ENCODE results near the gene CFHR3.
"Not testable (repeated sequence)": the region's sequence is repeated elsewhere in the genome, so short reads cannot be mapped to it uniquely, and the experiment has no call there.

Gene CFHR3

DNA sequence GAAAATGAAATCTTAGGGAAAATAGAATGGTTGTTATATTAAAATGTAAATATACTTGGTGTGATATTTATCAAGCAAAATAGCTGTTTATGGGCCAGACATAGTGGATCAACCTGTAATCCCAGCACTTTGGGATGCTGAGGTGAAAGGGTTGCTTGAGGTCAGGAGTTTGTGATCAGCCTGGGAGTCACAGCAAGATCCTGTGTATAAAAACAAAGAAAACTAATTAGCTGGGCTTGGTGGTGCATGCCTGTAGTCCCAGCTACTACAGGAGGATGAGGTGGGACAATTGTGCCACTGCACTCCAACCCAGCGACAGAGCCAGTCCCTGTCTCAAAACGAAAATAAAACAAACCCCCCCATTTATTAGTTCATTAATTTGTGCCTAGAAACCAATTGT lies 23.3 kb downstream of the CFHR3 start:
- TF ChIP-seq, protein P1, sequence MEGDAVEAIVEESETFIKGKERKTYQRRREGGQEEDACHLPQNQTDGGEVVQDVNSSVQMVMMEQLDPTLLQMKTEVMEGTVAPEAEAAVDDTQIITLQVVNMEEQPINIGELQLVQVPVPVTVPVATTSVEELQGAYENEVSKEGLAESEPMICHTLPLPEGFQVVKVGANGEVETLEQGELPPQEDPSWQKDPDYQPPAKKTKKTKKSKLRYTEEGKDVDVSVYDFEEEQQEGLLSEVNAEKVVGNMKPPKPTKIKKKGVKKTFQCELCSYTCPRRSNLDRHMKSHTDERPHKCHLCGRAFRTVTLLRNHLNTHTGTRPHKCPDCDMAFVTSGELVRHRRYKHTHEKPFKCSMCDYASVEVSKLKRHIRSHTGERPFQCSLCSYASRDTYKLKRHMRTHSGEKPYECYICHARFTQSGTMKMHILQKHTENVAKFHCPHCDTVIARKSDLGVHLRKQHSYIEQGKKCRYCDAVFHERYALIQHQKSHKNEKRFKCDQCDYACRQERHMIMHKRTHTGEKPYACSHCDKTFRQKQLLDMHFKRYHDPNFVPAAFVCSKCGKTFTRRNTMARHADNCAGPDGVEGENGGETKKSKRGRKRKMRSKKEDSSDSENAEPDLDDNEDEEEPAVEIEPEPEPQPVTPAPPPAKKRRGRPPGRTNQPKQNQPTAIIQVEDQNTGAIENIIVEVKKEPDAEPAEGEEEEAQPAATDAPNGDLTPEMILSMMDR (IDR thresholded peaks at IDR 0.05; ENCODE audit: low read depth, low read length) = no peak
- Histone ChIP-seq H3K4me3 (ENCODE audit: low read depth, low read length) (no peak overlapping the region), H3K36me3 (no peaks in the 10 kb centered on the region), H3K27me3 (no peaks in the 10 kb centered on the region), H3K9me3 (no peaks in the 10 kb centered on the region), H3K4me1 (no peaks in the 10 kb centered on the region)
- no peak for DNase-seq

DNA sequence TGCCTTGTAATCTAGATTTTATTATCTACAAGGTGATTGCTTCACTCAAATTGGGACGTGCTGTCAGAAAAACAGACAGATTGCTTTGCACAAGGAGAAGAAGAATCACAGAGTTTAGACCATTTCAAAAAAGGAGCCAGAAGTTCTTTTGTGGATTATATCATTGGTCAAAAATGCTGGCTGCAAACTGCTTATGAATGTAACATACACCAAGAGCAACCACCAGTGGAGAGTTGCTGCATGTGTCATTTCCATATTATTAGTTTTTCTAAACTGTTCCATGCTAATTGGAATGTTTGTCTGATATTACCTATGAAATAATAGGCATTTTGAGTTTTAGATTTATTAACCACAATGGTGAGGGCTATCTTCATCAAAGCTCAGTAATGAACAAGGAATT lies 27.3 kb downstream of the CFHR3 start:
- not testable (repeated sequence) for H3K9me3 ChIP-seq; H3K4me1 ChIP-seq; H3K4me3 ChIP-seq (ENCODE audit: low read depth, low read length); H3K27me3 ChIP-seq; H3K36me3 ChIP-seq; DNase-seq

DNA sequence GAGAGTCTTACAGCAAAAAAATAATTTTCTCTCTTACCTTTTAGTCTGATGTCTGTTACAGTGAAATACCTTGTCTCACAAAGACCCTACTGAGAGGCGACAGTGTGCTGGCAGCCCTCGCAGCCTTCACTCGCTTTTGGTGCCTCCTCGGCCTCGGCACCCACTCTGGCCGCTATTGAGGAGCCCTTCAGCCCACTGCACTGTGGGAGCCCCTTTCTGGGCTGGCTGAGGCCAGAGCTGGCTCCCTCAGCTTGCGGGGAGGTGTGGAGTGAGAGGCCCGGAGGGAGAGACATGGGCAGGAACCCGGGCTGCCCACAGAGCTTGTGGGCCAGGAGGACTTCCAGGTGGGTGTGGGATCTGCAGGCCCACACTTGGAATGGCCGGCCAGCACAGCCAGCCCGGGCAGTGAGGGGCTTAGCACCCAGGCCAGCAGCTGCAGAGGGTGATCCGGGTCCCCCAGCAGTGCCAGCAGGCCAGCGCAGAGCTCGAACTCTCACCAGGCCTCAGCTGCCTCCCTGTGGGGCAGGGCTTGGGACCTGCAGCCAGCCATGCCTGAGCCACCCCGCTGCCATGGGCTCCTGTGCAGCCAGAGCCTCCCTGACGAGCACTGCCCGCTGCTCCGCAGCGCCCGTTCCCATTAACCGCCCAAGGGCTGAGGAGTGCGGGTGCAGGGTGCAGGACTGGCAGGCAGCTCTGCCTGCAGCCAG lies 34.0 kb downstream of the CFHR3 start:
- no peaks in the 10 kb centered on the region for H3K9me3 ChIP-seq
- no peaks in the 10 kb centered on the region for H3K27me3 ChIP-seq
- DNase-seq = no peak
- TF ChIP-seq, protein P1 (IDR thresholded peaks at IDR 0.05; ENCODE audit: low read depth, low read length) = no peak
- no peaks in the 10 kb centered on the region for H3K4me1 ChIP-seq
- H3K4me3 ChIP-seq (ENCODE audit: low read depth, low read length) = no peak overlapping the region
- H3K36me3 ChIP-seq = no peaks in the 10 kb centered on the region

DNA sequence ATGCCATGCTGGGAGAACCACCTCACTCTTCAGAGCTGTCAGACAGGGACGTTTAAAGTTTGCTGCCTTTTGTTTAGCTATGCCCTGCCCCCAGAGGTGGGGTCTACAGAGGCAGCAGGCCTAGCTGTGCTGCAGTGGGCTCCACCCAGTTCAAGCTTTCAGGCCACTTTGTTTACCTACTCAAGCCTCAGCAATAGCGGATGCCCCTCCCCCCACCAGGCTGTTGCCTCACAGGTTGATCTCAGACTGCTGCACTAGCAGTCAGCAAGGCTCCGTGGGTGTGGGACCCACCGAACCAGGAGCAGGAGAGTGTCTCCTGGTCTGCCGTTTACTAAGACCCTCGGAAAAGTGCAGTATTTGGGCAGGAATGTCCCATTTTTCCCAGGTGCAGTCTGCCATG lies 42.8 kb downstream of the CFHR3 start:
- H3K9me3 ChIP-seq; DNase-seq; H3K36me3 ChIP-seq; H3K27me3 ChIP-seq; H3K4me1 ChIP-seq; H3K4me3 ChIP-seq (ENCODE audit: low read depth, low read length): not testable (repeated sequence)

DNA sequence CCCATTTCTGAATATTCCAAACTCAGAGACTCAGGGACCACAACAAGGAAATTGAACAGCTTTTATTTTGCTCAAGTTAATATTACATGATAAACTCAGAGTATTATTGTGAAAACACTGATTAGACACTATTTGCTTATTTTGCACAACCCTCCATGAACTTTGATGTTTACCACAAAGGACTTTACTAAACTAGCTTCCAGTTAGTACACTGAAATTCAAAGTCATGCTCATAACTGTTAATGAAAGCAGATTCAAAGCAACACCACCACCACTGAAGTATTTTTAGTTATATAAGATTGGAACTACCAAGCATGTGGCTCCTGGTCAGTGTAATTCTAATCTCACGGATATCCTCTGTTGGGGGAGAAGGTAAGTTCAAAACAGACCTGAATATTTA lies 44.9 kb downstream of the CFHR3 start, which contains the start of gene CFHR1:
CFHR1 (plus strand) TSS at position 201 of the 400 bp plus-strand sequence; CDS start at position 315, 114 bp downstream.
- H3K27me3 ChIP-seq; H3K9me3 ChIP-seq; H3K36me3 ChIP-seq; H3K4me3 ChIP-seq (ENCODE audit: low read depth, low read length); H3K4me1 ChIP-seq; DNase-seq: not testable (repeated sequence)

DNA sequence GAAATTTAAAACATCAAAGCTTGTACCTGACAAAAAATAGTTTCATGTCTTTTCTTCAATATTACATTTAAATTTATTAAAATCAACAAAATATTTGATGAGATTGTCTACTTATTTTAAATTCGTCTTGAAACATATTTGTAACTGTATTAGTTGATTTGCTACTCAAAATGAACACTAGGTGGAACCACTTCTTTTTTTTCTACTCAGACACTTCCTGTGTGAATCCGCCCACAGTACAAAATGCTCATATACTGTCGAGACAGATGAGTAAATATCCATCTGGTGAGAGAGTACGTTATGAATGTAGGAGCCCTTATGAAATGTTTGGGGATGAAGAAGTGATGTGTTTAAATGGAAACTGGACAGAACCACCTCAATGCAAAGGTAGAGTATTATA lies 53.2 kb downstream of the CFHR3 start:
- not testable (repeated sequence) for DNase-seq

More for the DNA sequence above, 53.2 kb downstream of the CFHR3 start:
- not testable (repeated sequence) for H3K4me1 ChIP-seq; H3K36me3 ChIP-seq; H3K9me3 ChIP-seq; H3K4me3 ChIP-seq (ENCODE audit: low read depth, low read length); H3K27me3 ChIP-seq

Measured in BE2C (cell line).